WTC11 (cell line): Measurements from ENCODE around the gene ADAMTS7. TPM values are rescaled to one million over a fixed set of nuclear protein-coding genes. Genes with fewer than 3 reads are reported as not detected.
"Not testable (repeated sequence)": the region's sequence is repeated elsewhere in the genome, so short reads cannot be mapped to it uniquely, and the experiment has no call there.

Experiments used
- ATAC-seq: fragments of 200-7000 bp; cut with Tn5 transposase; 2 replicates; pipeline ENCODE4 v1.10.0; 2021; ENCODE audit warnings: mild to moderate bottlenecking, moderate library complexity
- CTCF ChIA-PET: fragments of 300-600 bp; sonication (Branson Sonifier 250); formaldehyde crosslinking; loops from one replicate; lab custom pipeline; 2021; ENCODE audit warnings: antibody characterized with exemption; lab: Charles Lee
- POLR2A ChIA-PET: fragments of 350-600 bp; sonication (Branson Sonifier 250); formaldehyde crosslinking; loops from one replicate; lab custom pipeline; 2021; ENCODE audit warnings: antibody characterized with exemption; lab: Charles Lee
- DNase-seq: peaks from one replicate; pipeline ENCODE4 v3.0.0; 2021; ENCODE audit warnings: low spot score
- H3K27ac Mint-ChIP-seq: 2 replicates; pipeline ENCODE4 v1.8.0; 2021; ENCODE audit warnings: mixed read lengths
- H3K27me3 Mint-ChIP-seq: 2 replicates; pipeline ENCODE4 v1.8.0; 2021; ENCODE audit warnings: low read depth, mild to moderate bottlenecking, moderate library complexity, mixed read lengths
- H3K36me3 Mint-ChIP-seq: 2 replicates; pipeline ENCODE4 v1.8.0; 2021; ENCODE audit warnings: mixed read lengths
- H3K4me1 Mint-ChIP-seq: 2 replicates; pipeline ENCODE4 v1.8.0; 2022; ENCODE audit warnings: mixed read lengths
- H3K4me3 Mint-ChIP-seq: 2 replicates; pipeline ENCODE4 v1.8.0; 2021; ENCODE audit warnings: mild to moderate bottlenecking, moderate library complexity, mixed read lengths
- H3K9me3 Mint-ChIP-seq: 2 replicates; pipeline ENCODE4 v1.8.0; 2021; ENCODE audit warnings: mixed read lengths
- ATF2 ChIP-seq: sonication (generic); formaldehyde crosslinking; IDR thresholded peaks from 2 replicates; pipeline ENCODE4 v1.8.1; 2022; ENCODE audit warnings: low read depth, missing genetic modification reagents, borderline replicate concordance
- CBFB ChIP-seq: sonication (generic); formaldehyde crosslinking; IDR thresholded peaks from 2 replicates; pipeline ENCODE4 v1.8.1; 2022; ENCODE audit warnings: mild to moderate bottlenecking, low read depth, missing genetic modification reagents
- CTCF ChIP-seq: fragments of 200-600 bp; IDR thresholded peaks from 2 replicates; pipeline ENCODE4 v1.8.0; 2022; ENCODE audit warnings: antibody characterized with exemption
- E2F5 ChIP-seq: sonication (generic); formaldehyde crosslinking; IDR thresholded peaks from 2 replicates; pipeline ENCODE4 v1.8.1; 2022; ENCODE audit warnings: mild to moderate bottlenecking, moderate library complexity, missing genetic modification reagents
- ERG ChIP-seq: fragments of 250-450 bp; sonication (Bioruptor Pico); IDR thresholded peaks from 2 replicates; pipeline ENCODE4 v1.8.0; 2021; ENCODE audit warnings: mild to moderate bottlenecking
- HMGXB4 ChIP-seq: sonication (generic); formaldehyde crosslinking; IDR thresholded peaks from 2 replicates; pipeline ENCODE4 v1.8.1; 2023; ENCODE audit warnings: mild to moderate bottlenecking, moderate library complexity, missing genetic modification reagents
- SMAD3 ChIP-seq: sonication (generic); formaldehyde crosslinking; IDR thresholded peaks from 2 replicates; pipeline ENCODE4 v1.8.0; 2022; ENCODE audit warnings: missing genetic modification reagents, mild to moderate bottlenecking, borderline replicate concordance
- USF2 ChIP-seq: sonication (generic); formaldehyde crosslinking; IDR thresholded peaks from 2 replicates; pipeline ENCODE4 v1.8.1; 2023; ENCODE audit warnings: mild to moderate bottlenecking, missing genetic modification reagents, moderate library complexity
- ZNF396 ChIP-seq: fragments of 250-450 bp; sonication (Bioruptor Pico); IDR thresholded peaks from 2 replicates; pipeline ENCODE4 v1.8.0; 2021; ENCODE audit warnings: mild to moderate bottlenecking, moderate library complexity, borderline replicate concordance
- ZNF512 ChIP-seq: sonication (generic); formaldehyde crosslinking; IDR thresholded peaks from 2 replicates; pipeline ENCODE4 v1.8.1; 2022; ENCODE audit warnings: missing genetic modification reagents, borderline replicate concordance
- total RNA-seq: library from RNA; stranded (reverse); gene quantifications from 3 replicates; pipeline ENCODE4 v1.2.3, GENCODE V29; 2021

Gene ADAMTS7
- total RNA-seq, 1 experiment from 2014 or later: 70.3 TPM

GRCh38 chr15:78778422-78778821 lies 32.8 kb downstream of the ADAMTS7 start (continued):
- TF ChIP-seq CTCF: no peak
- no peak for TF ChIP-seq HMGXB4 (CRISPR knock-in tag)
- TF ChIP-seq SMAD3 (CRISPR knock-in tag): no peak
- TF ChIP-seq E2F5 (CRISPR knock-in tag): no peak
- no peak for TF ChIP-seq ATF2 (CRISPR knock-in tag)
- TF ChIP-seq USF2 (CRISPR knock-in tag): no peak
- no peak for TF ChIP-seq ZNF396 (CRISPR knock-in tag)
- no peak for TF ChIP-seq ERG (CRISPR knock-in tag)
- TF ChIP-seq ZNF512: no peak
- no peak for TF ChIP-seq CBFB (CRISPR knock-in tag)

- H3K9me3 Mint-ChIP-seq, H3K27me3 Mint-ChIP-seq, DNase-seq, ATAC-seq, H3K27ac Mint-ChIP-seq, CTCF ChIA-PET, H3K4me3 Mint-ChIP-seq, POLR2A ChIA-PET, H3K4me1 Mint-ChIP-seq, H3K36me3 Mint-ChIP-seq: not testable (repeated sequence)
These were observed 33.3 kb downstream of the ADAMTS7 start for GRCh38 chr15:78777953-78778345.

GRCh38 chr15:78777290-78777952 lies 33.8 kb downstream of the ADAMTS7 start:
- POLR2A ChIA-PET: not testable (repeated sequence)

GRCh38 chr15:78776046-78776925 lies 35.0 kb downstream of the ADAMTS7 start:
- H3K27ac Mint-ChIP-seq, DNase-seq, H3K27me3 Mint-ChIP-seq, H3K36me3 Mint-ChIP-seq, H3K9me3 Mint-ChIP-seq, H3K4me3 Mint-ChIP-seq, CTCF ChIA-PET, H3K4me1 Mint-ChIP-seq, POLR2A ChIA-PET, ATAC-seq: not testable (repeated sequence)

More at GRCh38 chr15:78777290-78777952, 33.8 kb downstream of the ADAMTS7 start:
- DNase-seq, CTCF ChIA-PET, H3K27ac Mint-ChIP-seq, H3K9me3 Mint-ChIP-seq, H3K4me1 Mint-ChIP-seq, ATAC-seq, H3K36me3 Mint-ChIP-seq, H3K27me3 Mint-ChIP-seq, H3K4me3 Mint-ChIP-seq: not testable (repeated sequence)
